ENCODE data around the gene RBFOX1.

Gene RBFOX1

GRCh38 chr16:7709186-7709585, 376.5 kb downstream of the RBFOX1 start:
- Histone ChIP-seq H3K4me3 (ENCODE audit: low read length, poor library complexity, severe bottlenecking) (no peak overlapping the region), H2AFZ (ENCODE audit: low read length) (no peak overlapping the region), H3K9me3 (ENCODE audit: insufficient read depth, low read depth, low read length) (no peaks in the 10 kb centered on the region), H3K9me2 (replicated peaks; ENCODE audit: low read depth, low read length) (no peaks in the 10 kb centered on the region), H3K4me2 (ENCODE audit: low read depth, low read length, poor library complexity, severe bottlenecking) (no peak overlapping the region), H3K9ac (ENCODE audit: low read depth, low read length, poor library complexity, severe bottlenecking) (no peak overlapping the region), H3K4me1 (ENCODE audit: insufficient read depth, low read length, poor library complexity, severe bottlenecking) (no peaks in the 10 kb centered on the region), H3F3A (ENCODE audit: low read depth) (no peaks in the 10 kb centered on the region), H3K36me3 (ENCODE audit: insufficient read depth, low read length) (no peaks in the 10 kb centered on the region), H3K27me3 (ENCODE audit: insufficient read depth, low read length, poor library complexity, severe bottlenecking) (no peaks in the 10 kb centered on the region), H4K20me1 (ENCODE audit: insufficient read depth, low read length, poor library complexity, severe bottlenecking) (no peaks in the 10 kb centered on the region), H3K79me2 (ENCODE audit: insufficient read depth, low read length) (no peaks in the 10 kb centered on the region)
- TF ChIP-seq CTCF (conservative IDR thresholded peaks at IDR 0.05; ENCODE audit: low read length) (no peak), EZH2phosphoT487 (IDR thresholded peaks at IDR 0.05; ENCODE audit: borderline replicate concordance) (no peak)

- Histone ChIP-seq H3F3A (ENCODE audit: low read depth) (no peaks in the 10 kb centered on the region), H3K79me2 (ENCODE audit: insufficient read depth, low read length) (no peaks in the 10 kb centered on the region), H3K4me3 (ENCODE audit: low read length, poor library complexity, severe bottlenecking) (no peak overlapping the region), H3K4me1 (ENCODE audit: insufficient read depth, low read length, poor library complexity, severe bottlenecking) (no peaks in the 10 kb centered on the region), H3K27me3 (ENCODE audit: insufficient read depth, low read length, poor library complexity, severe bottlenecking) (no peaks in the 10 kb centered on the region), H3K36me3 (ENCODE audit: insufficient read depth, low read length) (no peaks in the 10 kb centered on the region), H2AFZ (ENCODE audit: low read length) (no peak overlapping the region), H3K9me2 (replicated peaks; ENCODE audit: low read depth, low read length) (no peaks in the 10 kb centered on the region), H3K9me3 (ENCODE audit: insufficient read depth, low read depth, low read length) (no peaks in the 10 kb centered on the region), H4K20me1 (ENCODE audit: insufficient read depth, low read length, poor library complexity, severe bottlenecking) (no peaks in the 10 kb centered on the region), H3K9ac (ENCODE audit: low read depth, low read length, poor library complexity, severe bottlenecking) (no peak overlapping the region), H3K4me2 (ENCODE audit: low read depth, low read length, poor library complexity, severe bottlenecking) (no peak overlapping the region)
- no peak for TF ChIP-seq EZH2phosphoT487 (IDR thresholded peaks at IDR 0.05; ENCODE audit: borderline replicate concordance)
- TF ChIP-seq CTCF (conservative IDR thresholded peaks at IDR 0.05; ENCODE audit: low read length): no peak
These were observed 380.6 kb downstream of the RBFOX1 start for GRCh38 chr16:7713244-7713643.

GRCh38 chr16:7714775-7715174, 382.1 kb downstream of the RBFOX1 start:
- TF ChIP-seq EZH2phosphoT487 (IDR thresholded peaks at IDR 0.05; ENCODE audit: borderline replicate concordance): no peak
- no peak for TF ChIP-seq CTCF (conservative IDR thresholded peaks at IDR 0.05; ENCODE audit: low read length)
- Histone ChIP-seq H4K20me1 (ENCODE audit: insufficient read depth, low read length, poor library complexity, severe bottlenecking) (no peaks in the 10 kb centered on the region), H3F3A (ENCODE audit: low read depth) (no peaks in the 10 kb centered on the region), H2AFZ (ENCODE audit: low read length) (no peak overlapping the region), H3K27me3 (ENCODE audit: insufficient read depth, low read length, poor library complexity, severe bottlenecking) (no peaks in the 10 kb centered on the region), H3K9me3 (ENCODE audit: insufficient read depth, low read depth, low read length) (no peaks in the 10 kb centered on the region), H3K4me2 (ENCODE audit: low read depth, low read length, poor library complexity, severe bottlenecking) (no peak overlapping the region), H3K79me2 (ENCODE audit: insufficient read depth, low read length) (no peaks in the 10 kb centered on the region), H3K4me1 (ENCODE audit: insufficient read depth, low read length, poor library complexity, severe bottlenecking) (no peaks in the 10 kb centered on the region), H3K36me3 (ENCODE audit: insufficient read depth, low read length) (no peaks in the 10 kb centered on the region), H3K9ac (ENCODE audit: low read depth, low read length, poor library complexity, severe bottlenecking) (no peak overlapping the region), H3K9me2 (replicated peaks; ENCODE audit: low read depth, low read length) (no peaks in the 10 kb centered on the region), H3K4me3 (ENCODE audit: low read length, poor library complexity, severe bottlenecking) (no peak overlapping the region)
